GM18861 (cell line): Measurements from ENCODE around the gene ARHGAP32.

Source experiments
- ATAC-seq: cut with Tn5 transposase; IDR thresholded peaks from one replicate; pipeline ENCODE4 v1.9.1; 2021; ENCODE audit not compliant: unreplicated experiment

ARHGAP32 gene

DNA sequence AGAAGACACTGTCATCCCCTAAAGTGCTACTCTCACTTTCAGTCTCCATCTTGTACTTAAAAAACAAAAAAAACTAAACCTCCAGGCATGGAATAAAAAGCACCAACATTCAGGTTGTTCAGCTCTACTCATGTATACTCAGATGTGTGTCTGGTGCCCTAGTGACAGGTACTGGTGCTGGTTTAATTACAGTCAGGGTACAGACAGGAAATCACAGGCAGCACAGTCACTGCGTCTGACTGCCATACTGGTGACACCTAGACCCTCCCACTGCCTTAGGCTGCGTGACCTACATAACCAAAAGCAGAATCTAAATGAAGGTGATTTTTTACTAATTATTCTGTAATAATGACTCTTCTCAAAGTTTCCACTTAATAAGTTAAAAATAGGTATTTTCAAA is at the start of gene ARHGAP32:
ARHGAP32 (minus strand) TSS at position 176 of the 400 bp plus-strand sequence; CDS start at position 49, 127 bp downstream.
- ATAC-seq = no peak

DNA sequence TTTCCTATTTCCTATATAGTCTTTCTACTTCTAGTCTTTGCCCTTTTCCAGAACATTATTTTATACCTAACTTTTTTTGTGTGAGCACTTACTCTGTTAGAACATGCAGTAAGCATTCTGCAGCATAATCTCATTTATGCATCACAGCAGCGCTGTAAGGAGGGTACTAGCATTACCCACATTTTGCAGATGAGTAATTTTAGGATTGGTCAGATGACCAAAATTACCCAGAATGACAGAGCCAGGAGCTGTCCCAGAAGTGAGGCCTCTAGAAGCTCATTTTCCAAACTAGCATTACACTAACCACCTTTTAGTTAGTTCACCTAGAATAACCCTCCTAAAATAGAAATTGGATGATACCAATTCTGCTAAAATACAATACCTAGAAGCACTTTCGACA is 47.1 kb upstream of the ARHGAP32 start:
- no peak for ATAC-seq

DNA sequence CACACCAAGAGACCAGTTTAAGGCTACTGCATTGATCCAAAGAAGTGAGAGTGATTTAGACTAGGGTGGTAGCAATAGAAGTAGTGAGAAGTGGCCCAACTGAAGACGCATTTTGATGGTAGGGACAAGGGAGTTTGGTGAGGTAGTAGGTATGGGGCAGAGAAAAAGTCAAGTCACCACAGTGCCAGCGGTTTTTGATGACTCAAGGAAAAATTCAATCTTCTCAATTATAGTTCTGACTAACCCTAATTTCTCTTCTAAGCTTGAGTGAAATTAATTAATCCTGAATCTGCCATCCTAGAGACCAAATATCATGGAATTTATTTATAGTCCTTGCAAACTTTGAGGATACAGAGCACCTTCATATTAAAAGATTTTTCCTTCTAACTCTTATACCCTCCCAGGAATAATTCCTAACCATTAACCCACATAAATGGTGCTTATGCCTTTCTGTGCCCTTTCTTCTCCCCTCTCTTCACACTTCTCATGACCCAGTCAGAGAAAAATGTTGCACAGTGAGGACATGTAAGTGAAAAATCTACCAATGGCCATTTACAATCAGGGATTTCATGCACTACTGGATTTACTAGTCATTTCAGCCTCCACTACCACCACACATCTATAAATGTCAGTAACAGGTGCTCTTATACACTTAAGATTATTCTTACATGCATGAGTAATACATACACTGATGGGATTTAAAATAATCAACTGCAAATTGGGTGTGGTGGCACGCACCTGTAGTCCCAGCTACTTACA is 45.9 kb upstream of the ARHGAP32 start:
- no peak for ATAC-seq

DNA sequence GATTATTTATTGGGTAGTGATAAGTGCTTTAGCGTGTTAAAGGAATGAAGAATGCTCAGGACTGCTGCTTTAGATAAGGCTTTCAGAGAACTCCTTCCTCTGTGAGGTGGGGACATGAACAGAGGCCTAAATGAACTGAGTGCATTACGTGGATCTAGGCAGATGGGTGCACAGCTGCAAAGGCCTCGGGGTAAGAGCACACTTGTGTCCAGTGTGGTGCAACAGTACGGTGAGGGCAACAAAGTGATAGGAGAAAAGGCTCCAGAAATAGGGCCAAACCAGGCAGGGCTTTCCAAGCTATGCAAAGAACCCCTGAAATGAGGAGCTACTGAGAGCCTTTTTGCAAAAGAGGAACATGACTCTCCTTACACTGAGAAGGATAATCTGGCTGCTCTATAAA is 45.3 kb upstream of the ARHGAP32 start:
- no peak for ATAC-seq

DNA sequence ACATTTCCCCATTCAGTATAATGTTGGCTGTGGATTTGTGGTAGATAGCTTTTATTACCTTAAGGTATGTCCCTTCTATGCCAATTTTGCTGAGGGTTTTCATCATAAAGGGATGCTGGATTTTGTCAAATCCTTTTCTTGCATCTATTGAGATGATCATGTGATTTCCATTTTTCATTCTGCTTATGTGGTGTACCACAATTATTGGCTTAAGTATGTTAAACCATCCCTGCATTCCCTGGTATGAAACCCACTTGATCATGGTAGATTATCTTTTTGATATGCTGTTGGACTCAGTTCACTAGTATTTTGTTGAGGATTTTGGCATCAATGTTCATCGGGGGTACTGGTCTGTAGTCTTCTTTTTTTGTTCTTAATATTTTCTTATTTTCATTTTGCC is 44.7 kb upstream of the ARHGAP32 start:
- ATAC-seq = no peak

DNA sequence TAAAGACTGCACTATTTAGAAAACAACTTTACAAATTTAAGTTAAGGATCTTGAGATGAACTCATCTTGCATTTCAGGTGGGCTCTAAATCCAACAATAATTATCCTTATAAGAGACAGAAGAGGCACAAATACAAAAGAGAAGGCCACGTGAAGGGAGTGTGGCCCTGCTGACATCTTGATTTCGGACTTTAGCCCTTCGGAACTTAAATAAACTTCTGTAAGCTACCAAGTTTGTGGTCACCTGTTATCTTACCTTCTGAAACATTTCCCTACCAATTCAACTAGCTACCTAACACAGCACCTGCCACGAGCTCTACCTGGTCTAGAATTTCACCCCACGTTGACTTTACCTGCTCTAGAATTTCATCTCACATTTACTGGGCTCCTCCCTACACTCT is 42.9 kb upstream of the ARHGAP32 start:
- ATAC-seq = no peak

DNA sequence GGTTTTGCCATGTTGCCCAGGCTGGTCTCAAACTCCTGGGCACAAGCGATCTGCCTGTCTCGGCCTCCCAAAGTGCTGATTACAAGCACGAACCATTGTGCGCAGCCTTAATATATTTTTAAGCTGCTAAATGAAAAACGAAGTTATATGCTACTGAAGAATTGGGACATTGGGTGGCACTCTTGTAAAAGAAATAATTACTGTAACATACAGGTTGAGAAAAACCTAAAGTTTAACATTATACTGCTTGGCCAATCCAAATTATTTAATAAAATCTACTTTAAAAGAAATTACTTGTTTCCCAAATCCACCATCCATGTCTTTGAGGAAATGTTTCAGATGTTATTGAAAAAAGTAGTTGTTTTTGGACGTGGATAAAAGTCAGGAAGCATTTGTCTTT is 37.9 kb upstream of the ARHGAP32 start:
- ATAC-seq = no peak

DNA sequence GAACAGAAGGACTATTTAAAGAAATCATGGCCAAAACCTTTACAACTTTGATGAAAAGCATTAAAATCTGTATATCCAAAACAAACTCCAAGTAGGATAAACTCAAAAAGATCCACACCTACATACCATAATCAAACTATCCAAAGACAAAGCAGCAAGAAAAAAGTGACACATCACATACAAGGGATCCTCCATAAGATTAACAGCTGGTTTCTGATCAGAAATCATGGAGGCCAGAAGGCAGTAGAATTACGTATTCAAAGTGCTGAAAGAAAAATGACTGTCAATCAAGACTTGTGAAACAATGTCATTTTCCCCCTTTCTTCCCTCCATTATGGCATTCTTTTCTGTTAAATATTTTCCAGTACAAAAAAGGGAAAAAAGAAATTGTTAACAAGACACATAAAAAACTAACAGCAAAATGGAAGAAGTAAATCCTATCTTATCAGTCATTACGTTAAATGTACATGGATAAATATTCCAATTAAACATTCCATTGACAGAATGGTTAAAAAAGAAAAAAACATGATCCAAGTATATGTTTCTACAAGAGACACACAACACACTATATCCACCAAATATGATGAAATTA is 34.2 kb upstream of the ARHGAP32 start:
- no peak for ATAC-seq

DNA sequence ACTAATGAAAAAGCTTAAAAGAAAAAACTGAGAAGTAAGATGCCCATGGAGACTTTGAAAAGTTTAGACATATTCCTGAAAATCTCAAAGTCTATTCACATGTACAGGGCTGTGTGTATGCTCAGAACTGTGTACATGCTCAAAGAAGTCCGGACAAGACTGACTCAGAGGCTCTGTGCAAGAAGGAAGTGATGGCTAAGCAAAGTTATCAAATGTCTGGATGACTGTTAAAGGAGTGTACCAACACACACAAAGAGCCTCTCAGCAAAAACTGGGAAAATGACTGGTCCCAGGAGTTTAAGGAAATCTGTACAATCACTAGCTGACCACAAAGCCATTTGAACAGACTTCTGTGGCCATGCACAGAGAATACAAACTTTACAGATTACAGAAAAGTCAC is 33.1 kb upstream of the ARHGAP32 start:
- no peak for ATAC-seq

DNA sequence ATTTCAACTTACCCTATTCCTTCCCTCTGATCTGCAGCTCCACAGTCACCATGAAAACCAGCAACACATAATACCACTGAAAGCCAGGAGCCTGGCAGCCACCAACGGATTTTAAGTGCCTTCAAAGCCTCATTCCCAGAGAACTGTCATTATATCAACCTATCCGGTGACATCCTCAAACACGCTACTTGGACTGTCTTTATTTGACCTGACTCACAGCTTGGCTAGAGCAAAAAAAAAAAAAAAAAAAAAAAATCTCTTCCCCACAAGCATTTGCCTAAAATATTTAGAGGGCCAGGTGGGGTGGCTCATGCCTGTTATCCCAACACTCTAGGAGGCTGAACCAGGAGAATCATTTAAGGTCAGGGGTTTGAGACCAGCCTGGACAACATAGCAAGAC is 32.4 kb upstream of the ARHGAP32 start:
- ATAC-seq = no peak

DNA sequence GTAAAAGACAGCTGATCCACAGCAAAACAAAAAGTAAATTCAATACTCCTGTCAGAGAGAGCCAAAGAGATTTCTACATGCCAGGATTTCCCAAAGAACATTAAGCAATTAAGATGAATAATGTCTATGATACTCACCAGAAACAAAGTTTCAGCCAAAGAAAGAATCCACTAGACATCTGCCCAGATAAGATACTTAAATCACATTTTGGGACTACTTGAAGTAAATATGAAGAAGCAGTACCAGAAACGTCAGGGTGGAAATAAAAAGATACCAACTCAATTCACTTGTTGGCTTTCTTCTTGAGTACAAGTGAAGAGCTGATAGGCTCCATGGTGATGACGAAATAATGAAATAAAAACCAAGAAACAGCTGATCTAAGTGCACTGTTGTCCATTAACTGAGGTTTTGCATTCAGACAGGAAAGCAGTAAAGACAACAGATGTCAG is 31.6 kb upstream of the ARHGAP32 start:
- ATAC-seq = no peak

DNA sequence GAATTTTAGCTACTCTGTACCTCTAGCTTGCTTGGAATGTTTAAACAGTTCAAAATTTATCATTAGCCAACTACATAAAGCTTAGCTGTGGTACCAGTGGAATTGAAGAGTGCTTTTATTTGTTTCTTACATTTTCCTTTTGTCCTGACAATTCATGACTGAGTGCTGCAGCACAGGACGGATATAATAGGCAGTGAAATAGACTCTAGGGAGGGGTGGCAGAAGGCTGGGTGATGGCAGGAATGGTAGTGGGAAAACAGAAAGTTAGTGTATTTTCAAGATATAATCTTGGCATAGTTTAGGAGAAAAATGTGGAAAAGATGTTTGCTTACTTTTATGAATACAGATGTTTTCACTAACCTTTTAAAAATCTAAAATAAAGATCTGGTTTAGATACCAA is 31.1 kb upstream of the ARHGAP32 start:
- ATAC-seq = no peak

DNA sequence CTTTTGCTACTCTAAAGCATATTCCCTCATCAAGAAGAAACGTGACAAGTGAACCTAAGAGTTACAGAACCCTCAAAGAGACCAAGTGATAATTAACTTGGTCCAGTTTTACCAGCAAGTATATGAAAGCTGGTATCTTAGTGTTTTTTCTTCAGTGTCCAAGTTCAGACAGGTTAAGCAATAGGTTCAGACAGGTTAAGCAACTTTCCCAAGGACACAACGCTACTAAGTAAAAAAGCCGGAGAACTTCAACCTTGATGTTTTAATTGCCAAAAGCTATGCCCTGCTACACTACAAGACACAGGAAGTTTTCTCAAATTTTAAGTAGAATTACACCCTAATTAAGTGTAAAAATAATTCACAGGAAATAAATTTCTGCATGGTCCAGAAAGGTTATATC is 30.0 kb upstream of the ARHGAP32 start:
- no peak for ATAC-seq

DNA sequence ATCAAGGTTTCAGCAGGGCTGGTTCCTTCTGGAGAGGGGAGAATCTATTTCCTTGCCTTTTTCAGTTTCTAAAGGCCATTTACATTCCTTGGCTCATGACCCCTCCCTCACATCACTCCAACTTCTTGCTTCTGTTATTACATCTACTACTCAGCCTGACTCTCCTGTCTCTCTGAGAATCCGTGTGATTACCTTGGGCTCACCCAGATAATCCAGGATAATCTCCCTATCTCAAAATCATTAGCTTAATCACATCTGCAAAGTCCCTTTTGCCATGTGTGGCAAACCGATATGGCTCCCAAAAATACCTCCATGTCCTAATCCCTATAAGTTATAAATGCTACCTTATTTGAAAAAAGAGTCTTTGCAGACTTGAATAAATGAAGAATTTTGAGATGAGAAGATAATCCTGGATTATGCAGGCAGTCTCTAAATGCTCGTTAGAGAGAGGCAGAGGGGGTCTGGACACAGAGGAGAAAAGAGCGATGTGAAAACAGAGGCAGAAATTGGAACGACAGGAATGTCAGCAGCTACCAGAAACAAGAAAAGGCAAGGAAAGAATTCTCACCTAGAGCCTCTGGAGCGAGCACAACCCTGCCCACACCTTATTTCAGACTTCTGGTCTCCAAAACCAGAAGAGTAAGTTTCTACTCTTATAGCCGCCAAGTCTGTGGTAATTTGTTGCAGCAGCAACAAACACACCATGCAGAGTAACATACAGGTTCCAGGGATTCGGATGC is 23.6 kb upstream of the ARHGAP32 start:
- ATAC-seq = no peak

DNA sequence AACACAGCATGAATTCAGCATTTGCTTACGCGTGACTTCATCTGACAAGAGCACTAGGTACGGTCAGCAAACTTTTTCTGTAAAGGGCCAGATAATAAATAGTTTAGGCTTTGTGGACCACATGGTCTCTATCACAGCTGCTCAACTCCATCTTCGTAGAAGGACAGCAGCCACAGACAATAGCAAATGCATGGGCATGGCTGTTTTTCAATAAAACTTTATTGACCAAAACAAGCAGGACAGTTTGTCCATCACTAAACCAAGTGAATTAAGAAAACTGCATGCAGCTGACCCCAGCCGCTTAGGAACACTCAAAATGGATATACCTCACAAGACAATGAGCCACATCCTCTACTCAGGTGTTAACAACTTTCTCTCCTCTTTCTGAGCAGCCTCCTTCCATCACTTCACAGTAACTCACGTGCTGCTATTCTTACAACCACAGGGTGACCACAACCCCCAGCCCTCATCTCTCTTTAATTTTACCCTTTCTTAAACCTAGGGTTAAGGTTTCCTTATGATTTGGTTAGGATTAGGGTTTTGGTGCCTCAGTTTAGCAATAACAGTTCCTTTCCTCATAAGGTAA is 22.7 kb upstream of the ARHGAP32 start:
- no peak for ATAC-seq

DNA sequence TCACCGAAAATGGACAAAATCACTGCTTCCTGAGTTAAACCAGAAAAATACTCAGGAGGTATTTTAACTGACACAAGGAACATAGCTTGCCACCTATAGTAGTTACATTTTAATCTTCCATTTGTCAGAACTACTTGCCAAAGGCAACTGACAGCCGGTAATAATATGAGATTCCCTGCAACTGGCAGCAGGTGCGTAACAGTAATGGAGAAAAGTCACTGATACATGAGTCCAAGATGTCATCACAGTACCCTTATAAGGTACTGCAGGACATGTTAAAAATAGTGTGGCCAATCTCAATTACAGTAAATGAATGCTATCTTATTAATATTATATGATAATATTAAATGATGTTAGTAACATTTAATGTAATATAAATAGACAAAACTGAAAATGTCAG is 21.1 kb upstream of the ARHGAP32 start:
- no peak for ATAC-seq

DNA sequence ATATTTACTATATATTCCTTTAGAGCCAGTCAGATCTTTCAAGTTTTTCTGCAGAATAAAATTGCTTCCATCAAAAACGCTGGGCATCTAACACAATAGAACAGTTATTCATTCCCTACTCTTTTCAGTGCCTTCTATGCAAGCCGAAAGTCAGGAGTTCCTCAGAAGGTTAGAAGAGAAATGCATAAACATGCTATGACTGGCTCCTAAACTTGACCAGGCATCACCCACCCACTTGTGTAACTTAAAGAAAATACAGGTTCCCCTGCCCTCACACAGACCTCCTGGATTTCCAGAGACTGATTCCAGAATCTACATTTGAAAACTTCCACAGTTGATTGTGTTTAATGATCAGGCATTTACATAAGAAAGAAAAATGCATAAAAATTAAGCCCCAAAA is 19.3 kb upstream of the ARHGAP32 start:
- no peak for ATAC-seq

DNA sequence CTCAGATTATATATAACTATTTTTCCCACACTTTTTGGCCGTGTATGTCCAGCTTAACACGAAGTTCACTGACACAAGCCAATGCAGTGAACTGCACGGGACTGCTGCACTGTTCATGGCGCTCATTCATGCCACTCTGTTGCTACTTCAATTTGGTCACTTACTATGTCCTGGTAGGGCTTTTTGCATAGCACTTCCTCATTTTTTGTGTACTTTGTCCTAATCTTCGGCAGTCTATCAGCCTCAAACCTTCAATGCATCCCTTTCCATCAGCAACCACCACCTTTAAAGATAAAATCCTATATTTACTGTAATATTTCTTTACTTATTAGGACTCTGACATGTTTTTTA is 18.7 kb upstream of the ARHGAP32 start:
- ATAC-seq = no peak

DNA sequence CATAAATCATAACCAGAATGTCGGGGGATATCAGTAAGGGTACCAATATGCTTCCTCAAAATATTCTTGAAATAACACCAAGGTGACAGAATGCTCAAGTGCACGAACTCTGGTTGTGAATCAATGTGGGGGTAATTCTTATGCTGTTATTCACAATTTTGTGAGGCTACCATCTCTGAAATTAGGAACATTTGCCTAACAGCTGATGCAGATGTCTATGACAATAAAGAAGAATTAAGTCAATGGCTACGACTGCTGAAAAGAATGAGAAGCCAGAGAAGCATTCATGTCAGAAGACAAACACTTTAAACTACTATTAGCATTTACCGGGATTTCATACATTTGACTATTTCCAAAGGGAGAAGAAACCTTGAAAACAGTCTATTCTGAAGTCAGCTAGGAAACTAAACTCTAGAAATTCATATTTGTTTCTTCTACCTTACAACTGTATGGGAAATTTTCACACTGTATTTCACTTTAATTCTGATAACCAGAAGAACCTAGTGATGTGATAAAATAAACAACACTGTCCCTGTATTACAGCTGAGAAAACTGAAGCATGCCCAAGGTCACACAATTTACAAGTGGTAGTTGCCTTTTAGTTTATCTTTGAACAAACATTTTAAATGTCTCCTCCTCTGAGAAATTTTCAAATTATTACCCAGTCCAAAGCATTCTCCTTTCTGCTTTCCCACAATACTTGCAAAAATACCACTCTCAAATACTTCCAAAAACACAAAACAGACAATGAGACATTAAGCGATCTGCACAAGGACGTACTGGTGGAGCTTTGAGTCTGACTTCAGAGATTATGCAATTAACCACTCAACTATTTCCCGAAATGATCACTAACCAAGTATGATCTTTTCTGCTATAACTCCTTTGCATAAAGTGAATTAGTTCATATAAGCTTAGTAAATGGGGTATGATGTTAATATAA is 18.0 kb upstream of the ARHGAP32 start:
- ATAC-seq = no peak

DNA sequence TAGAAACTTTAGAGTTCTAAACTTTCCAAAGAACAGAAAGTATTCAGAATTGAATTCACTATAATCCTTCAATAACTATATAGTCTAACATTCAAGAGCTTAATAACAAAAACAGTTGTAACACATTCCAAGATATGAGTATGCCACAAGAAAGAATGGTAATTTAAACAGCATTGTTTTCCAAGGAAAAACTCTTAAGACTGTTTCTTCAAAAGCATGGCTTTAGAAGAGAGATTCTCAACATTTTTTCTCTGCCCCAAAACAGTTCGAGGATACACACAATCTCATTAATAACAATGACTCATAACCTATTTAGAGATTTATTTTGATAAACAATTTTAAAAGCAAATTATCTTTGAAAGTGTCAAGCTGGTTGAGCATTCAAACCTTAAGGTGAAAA is 16.7 kb upstream of the ARHGAP32 start:
- ATAC-seq = no peak
